AG09309 (cell line): ENCODE results near the gene ADAM23.

Source experiments
- DNase-seq: peaks from one replicate; pipeline ENCODE4 v3.0.0-alpha.2; 2010; ENCODE audit warnings: low read depth
- H3K4me3 ChIP-seq: 2 replicates; pipeline ENCODE4 v1.5.1; 2011; ENCODE audit warnings: mild to moderate bottlenecking, low read depth, low read length, moderate library complexity; ENCODE audit not compliant: control insufficient read depth
- TF ChIP-seq, protein P1 (sequence below): IDR thresholded peaks from 2 replicates; pipeline ENCODE4 v1.5.1; 2011; ENCODE audit warnings: mild to moderate bottlenecking, low read depth, low read length, inconsistent platforms; ENCODE audit not compliant: insufficient read depth, control insufficient read depth; ENCODE audit errors: missing control alignments

ADAM23 gene

DNA sequence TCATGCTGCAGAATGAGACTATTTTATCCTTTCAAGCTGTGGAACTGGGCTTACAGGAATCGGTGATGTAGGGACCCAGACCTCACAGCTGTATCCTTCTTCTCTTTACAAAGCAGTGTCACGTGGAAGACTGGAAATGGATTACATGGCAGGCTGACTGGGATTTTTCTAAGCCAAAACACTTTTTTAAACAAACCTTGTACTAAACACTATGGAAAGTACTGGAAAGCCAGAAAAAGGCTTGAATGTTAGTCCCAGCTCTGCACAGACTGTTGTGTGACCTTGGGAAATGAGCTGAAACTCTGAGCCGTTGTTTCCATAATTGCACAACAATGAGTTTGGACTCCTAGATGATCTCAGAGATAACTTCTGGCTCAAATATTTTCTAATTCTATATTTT lies 7.6 kb upstream of the ADAM23 start:
- no peak overlapping the region for H3K4me3 ChIP-seq
- TF ChIP-seq, protein P1, sequence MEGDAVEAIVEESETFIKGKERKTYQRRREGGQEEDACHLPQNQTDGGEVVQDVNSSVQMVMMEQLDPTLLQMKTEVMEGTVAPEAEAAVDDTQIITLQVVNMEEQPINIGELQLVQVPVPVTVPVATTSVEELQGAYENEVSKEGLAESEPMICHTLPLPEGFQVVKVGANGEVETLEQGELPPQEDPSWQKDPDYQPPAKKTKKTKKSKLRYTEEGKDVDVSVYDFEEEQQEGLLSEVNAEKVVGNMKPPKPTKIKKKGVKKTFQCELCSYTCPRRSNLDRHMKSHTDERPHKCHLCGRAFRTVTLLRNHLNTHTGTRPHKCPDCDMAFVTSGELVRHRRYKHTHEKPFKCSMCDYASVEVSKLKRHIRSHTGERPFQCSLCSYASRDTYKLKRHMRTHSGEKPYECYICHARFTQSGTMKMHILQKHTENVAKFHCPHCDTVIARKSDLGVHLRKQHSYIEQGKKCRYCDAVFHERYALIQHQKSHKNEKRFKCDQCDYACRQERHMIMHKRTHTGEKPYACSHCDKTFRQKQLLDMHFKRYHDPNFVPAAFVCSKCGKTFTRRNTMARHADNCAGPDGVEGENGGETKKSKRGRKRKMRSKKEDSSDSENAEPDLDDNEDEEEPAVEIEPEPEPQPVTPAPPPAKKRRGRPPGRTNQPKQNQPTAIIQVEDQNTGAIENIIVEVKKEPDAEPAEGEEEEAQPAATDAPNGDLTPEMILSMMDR: no peak

DNA sequence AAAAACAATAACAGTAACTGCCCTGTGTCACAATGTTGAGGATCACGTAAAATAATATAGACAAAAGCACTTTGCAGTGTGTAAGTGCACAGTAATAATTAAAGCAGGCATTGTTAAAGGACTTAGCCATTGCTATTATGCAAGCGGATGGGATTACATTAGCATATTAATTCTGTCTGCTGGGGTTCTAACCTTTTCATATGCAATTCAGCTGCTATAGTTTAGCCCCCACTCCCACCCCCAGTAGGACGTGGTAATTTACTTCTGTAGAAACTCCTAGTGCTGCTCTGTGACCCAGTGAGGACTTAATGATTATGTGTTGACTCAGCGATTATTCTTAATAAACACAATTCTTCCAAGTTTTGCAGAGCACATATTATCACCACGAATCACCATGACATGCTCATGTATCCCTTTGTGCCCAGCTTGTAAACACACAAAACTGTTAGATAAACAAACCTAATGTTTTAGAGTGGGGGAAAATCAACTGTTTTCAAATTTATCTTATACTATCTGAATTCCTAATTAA lies 5.1 kb upstream of the ADAM23 start:
- TF ChIP-seq, protein P1: no peak
- H3K4me3 ChIP-seq: no peak overlapping the region
- no peak for DNase-seq

More for the DNA sequence above, 7.6 kb upstream of the ADAM23 start:
- no peak for DNase-seq

DNA sequence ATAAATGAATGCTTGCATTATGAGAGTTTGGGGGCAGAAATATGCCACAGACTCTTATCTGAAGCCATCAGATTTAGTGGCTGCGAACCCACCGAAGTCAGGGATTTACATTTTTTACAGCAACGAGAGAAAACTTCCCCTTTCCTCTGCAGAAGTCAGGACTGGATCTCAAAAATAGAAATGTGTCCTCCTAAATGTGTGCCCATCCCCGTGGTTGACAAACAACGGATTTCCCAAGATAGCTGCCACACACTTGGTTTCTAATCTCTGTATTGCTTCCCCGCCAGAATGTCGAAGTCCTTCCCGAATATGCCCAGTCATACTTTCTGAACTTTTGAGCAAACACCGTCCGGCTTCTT lies 879 bp upstream of the ADAM23 start:
- DNase-seq: no peak
- peak overlapping the region; percentile 67 for H3K4me3 ChIP-seq
- TF ChIP-seq, protein P1: no peak

DNA sequence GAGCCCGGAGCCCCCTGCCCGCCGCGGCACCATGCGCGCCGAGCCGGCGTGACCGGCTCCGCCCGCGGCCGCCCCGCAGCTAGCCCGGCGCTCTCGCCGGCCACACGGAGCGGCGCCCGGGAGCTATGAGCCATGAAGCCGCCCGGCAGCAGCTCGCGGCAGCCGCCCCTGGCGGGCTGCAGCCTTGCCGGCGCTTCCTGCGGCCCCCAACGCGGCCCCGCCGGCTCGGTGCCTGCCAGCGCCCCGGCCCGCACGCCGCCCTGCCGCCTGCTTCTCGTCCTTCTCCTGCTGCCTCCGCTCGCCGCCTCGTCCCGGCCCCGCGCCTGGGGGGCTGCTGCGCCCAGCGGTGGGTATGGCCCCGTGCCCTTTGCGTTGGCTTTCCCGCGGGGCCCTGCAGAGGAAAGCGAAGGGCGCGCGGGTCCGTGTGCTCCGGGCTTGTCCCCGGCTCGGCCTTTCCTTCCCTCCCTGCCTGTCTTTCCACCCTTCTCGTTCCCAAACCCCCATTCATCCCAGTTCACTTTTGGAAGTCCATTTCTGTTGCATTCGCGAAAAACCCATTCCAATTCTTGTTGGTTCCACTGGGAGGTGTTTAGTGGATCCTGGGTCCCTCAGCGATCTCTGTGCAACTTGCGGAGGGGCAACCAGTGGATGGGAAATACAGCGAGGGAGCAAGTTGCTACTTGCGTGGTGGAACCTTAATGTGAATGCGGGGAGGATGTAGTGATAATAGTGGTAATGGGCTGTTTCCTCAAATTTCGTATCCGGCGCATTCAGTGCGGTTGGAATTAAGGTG lies 599 bp downstream of the ADAM23 start:
- TF ChIP-seq, protein P1: no peak
- DNase-seq: no peak
- peak overlapping the region; percentile 67 for H3K4me3 ChIP-seq

DNA sequence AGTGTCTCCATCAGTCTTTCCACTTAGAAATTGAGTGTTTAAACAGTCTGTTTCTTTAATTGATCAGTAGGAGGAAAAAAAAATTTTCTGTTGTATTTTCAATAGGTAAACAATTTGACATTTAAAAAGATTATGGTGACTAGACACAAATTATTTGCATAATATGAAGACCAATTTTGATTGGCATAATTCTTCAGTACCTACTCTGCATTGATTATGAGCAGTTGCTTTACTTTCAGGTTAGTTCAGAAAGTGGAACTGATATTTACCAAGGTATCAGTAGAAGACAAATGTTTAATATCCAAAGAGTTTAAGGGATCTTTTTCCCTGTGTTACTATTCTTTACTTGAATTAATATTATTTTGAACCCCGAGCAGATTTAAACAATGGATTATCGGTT lies 2.6 kb downstream of the ADAM23 start:
- no peak overlapping the region for H3K4me3 ChIP-seq
- no peak for DNase-seq
- TF ChIP-seq, protein P1: no peak

DNA sequence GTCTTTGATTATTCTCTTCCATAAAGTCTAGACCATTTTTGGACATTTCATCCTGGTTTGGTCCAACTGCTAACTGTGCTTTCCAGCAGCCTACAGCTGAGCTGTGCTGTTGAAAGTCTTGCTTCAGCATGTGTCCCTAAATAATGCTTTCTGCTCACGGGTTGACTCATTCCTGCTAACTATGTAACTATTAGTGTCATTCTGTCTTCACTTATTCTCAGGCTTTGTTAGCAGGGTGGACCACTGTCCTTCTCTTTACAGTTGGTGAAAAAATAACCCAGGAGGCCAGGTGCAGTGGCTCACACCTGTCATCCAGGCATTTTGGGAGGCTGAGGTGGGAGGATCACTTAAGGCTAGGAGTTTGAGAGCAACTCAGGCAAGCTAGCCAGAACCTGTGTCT lies 8.9 kb downstream of the ADAM23 start:
- no peak overlapping the region for H3K4me3 ChIP-seq
- TF ChIP-seq, protein P1: no peak
- DNase-seq: no peak
